ENCODE results near the gene CEACAM19.

CEACAM19 gene

GRCh38 chr19:44657211-44657921 lies 13.9 kb upstream of the CEACAM19 start:
- Histone ChIP-seq H3K4me1 (ENCODE audit: insufficient read depth, insufficient read length) (no peaks in the 10 kb centered on the region), H3K9me3 (ENCODE audit: insufficient read depth, low read length) (no peaks in the 10 kb centered on the region), H3K36me3 (ENCODE audit: insufficient read depth, insufficient read length, low read length) (peaks cover 85% of the 10 kb centered on the region), H3K27me3 (ENCODE audit: insufficient read depth, insufficient read length) (no peaks in the 10 kb centered on the region), H3K4me3 (ENCODE audit: insufficient read length, low read depth) (no peak overlapping the region), H3K9ac (ENCODE audit: insufficient read length, low read depth) (no peak overlapping the region)
- TF ChIP-seq SUZ12 (IDR thresholded peaks at IDR 0.05; ENCODE audit: extremely low read depth, insufficient read depth, insufficient read length) (no peak), YY1 (IDR thresholded peaks at IDR 0.05; ENCODE audit: insufficient read depth, insufficient read length) (no peak), ZNF274 (IDR thresholded peaks at IDR 0.05; ENCODE audit: low read depth, low read length) (no peak)
- peak; percentile 63 for DNase-seq (ENCODE audit: low read depth, low spot score)

GRCh38 chr19:44658069-44658733 lies 13.1 kb upstream of the CEACAM19 start:
- H3K4me3 ChIP-seq (ENCODE audit: insufficient read length, low read depth) = no peak overlapping the region
- H3K4me1 ChIP-seq (ENCODE audit: insufficient read depth, insufficient read length) = no peaks in the 10 kb centered on the region
- H3K27me3 ChIP-seq (ENCODE audit: insufficient read depth, insufficient read length) = no peaks in the 10 kb centered on the region
- DNase-seq (ENCODE audit: low read depth, low spot score) = no peak
- no peaks in the 10 kb centered on the region for H3K9me3 ChIP-seq (ENCODE audit: insufficient read depth, low read length)
- TF ChIP-seq SUZ12 (IDR thresholded peaks at IDR 0.05; ENCODE audit: extremely low read depth, insufficient read depth, insufficient read length) (no peak), ZNF274 (IDR thresholded peaks at IDR 0.05; ENCODE audit: low read depth, low read length) (no peak), YY1 (IDR thresholded peaks at IDR 0.05; ENCODE audit: insufficient read depth, insufficient read length) (no peak)
- no peak overlapping the region for H3K9ac ChIP-seq (ENCODE audit: insufficient read length, low read depth)
- peaks cover 88% of the 10 kb centered on the region for H3K36me3 ChIP-seq (ENCODE audit: insufficient read depth, insufficient read length, low read length)

GRCh38 chr19:44660081-44660480 lies 11.2 kb upstream of the CEACAM19 start:
- no peaks in the 10 kb centered on the region for H3K9me3 ChIP-seq (ENCODE audit: insufficient read depth, low read length)
- no peak for TF ChIP-seq ZNF274 (IDR thresholded peaks at IDR 0.05; ENCODE audit: low read depth, low read length)
- TF ChIP-seq SUZ12 (IDR thresholded peaks at IDR 0.05; ENCODE audit: extremely low read depth, insufficient read depth, insufficient read length) = no peak
- TF ChIP-seq YY1 (IDR thresholded peaks at IDR 0.05; ENCODE audit: insufficient read depth, insufficient read length) = no peak
- peaks cover 83% of the 10 kb centered on the region for H3K36me3 ChIP-seq (ENCODE audit: insufficient read depth, insufficient read length, low read length)
- no peaks in the 10 kb centered on the region for H3K4me1 ChIP-seq (ENCODE audit: insufficient read depth, insufficient read length)
- no peak overlapping the region for H3K4me3 ChIP-seq (ENCODE audit: insufficient read length, low read depth)
- DNase-seq (ENCODE audit: low read depth, low spot score) = no peak
- no peaks in the 10 kb centered on the region for H3K27me3 ChIP-seq (ENCODE audit: insufficient read depth, insufficient read length)
- no peak overlapping the region for H3K9ac ChIP-seq (ENCODE audit: insufficient read length, low read depth)

- Histone ChIP-seq H3K9ac (ENCODE audit: insufficient read length, low read depth) (no peak overlapping the region), H3K4me1 (ENCODE audit: insufficient read depth, insufficient read length) (no peaks in the 10 kb centered on the region), H3K9me3 (ENCODE audit: insufficient read depth, low read length) (no peaks in the 10 kb centered on the region), H3K4me3 (ENCODE audit: insufficient read length, low read depth) (no peak overlapping the region), H3K36me3 (ENCODE audit: insufficient read depth, insufficient read length, low read length) (peaks cover 73% of the 10 kb centered on the region), H3K27me3 (ENCODE audit: insufficient read depth, insufficient read length) (no peaks in the 10 kb centered on the region)
- DNase-seq (ENCODE audit: low read depth, low spot score) = no peak
- TF ChIP-seq ZNF274 (IDR thresholded peaks at IDR 0.05; ENCODE audit: low read depth, low read length) (no peak), SUZ12 (IDR thresholded peaks at IDR 0.05; ENCODE audit: extremely low read depth, insufficient read depth, insufficient read length) (no peak), YY1 (IDR thresholded peaks at IDR 0.05; ENCODE audit: insufficient read depth, insufficient read length) (no peak)
Measured at GRCh38 chr19:44661205-44661604, 10.1 kb upstream of the CEACAM19 start.

GRCh38 chr19:44661904-44662303 lies 9.4 kb upstream of the CEACAM19 start:
- Histone ChIP-seq H3K4me3 (ENCODE audit: insufficient read length, low read depth) (no peak overlapping the region), H3K9me3 (ENCODE audit: insufficient read depth, low read length) (no peaks in the 10 kb centered on the region), H3K27me3 (ENCODE audit: insufficient read depth, insufficient read length) (no peaks in the 10 kb centered on the region), H3K9ac (ENCODE audit: insufficient read length, low read depth) (no peak overlapping the region), H3K4me1 (ENCODE audit: insufficient read depth, insufficient read length) (peaks cover 2% of the 10 kb centered on the region), H3K36me3 (ENCODE audit: insufficient read depth, insufficient read length, low read length) (peaks cover 72% of the 10 kb centered on the region)
- no peak for DNase-seq (ENCODE audit: low read depth, low spot score)
- no peak for TF ChIP-seq YY1 (IDR thresholded peaks at IDR 0.05; ENCODE audit: insufficient read depth, insufficient read length)
- TF ChIP-seq SUZ12 (IDR thresholded peaks at IDR 0.05; ENCODE audit: extremely low read depth, insufficient read depth, insufficient read length) = no peak
- no peak for TF ChIP-seq ZNF274 (IDR thresholded peaks at IDR 0.05; ENCODE audit: low read depth, low read length)

GRCh38 chr19:44662691-44663385 lies 8.4 kb upstream of the CEACAM19 start:
- no peak for DNase-seq (ENCODE audit: low read depth, low spot score)
- H3K4me1 ChIP-seq (ENCODE audit: insufficient read depth, insufficient read length) = peaks cover 5% of the 10 kb centered on the region
- H3K9ac ChIP-seq (ENCODE audit: insufficient read length, low read depth) = no peak overlapping the region
- no peak overlapping the region for H3K4me3 ChIP-seq (ENCODE audit: insufficient read length, low read depth)
- TF ChIP-seq SUZ12 (IDR thresholded peaks at IDR 0.05; ENCODE audit: extremely low read depth, insufficient read depth, insufficient read length) (no peak), YY1 (IDR thresholded peaks at IDR 0.05; ENCODE audit: insufficient read depth, insufficient read length) (no peak), ZNF274 (IDR thresholded peaks at IDR 0.05; ENCODE audit: low read depth, low read length) (no peak)
- H3K9me3 ChIP-seq (ENCODE audit: insufficient read depth, low read length) = no peaks in the 10 kb centered on the region
- H3K36me3 ChIP-seq (ENCODE audit: insufficient read depth, insufficient read length, low read length) = peaks cover 68% of the 10 kb centered on the region
- no peaks in the 10 kb centered on the region for H3K27me3 ChIP-seq (ENCODE audit: insufficient read depth, insufficient read length)

- TF ChIP-seq ZNF274 (IDR thresholded peaks at IDR 0.05; ENCODE audit: low read depth, low read length) (no peak), SUZ12 (IDR thresholded peaks at IDR 0.05; ENCODE audit: extremely low read depth, insufficient read depth, insufficient read length) (no peak)
Measured at GRCh38 chr19:44663996-44664395, 7.3 kb upstream of the CEACAM19 start.

More at GRCh38 chr19:44663996-44664395, 7.3 kb upstream of the CEACAM19 start:
- Histone ChIP-seq H3K9me3 (ENCODE audit: insufficient read depth, low read length) (no peaks in the 10 kb centered on the region), H3K9ac (ENCODE audit: insufficient read length, low read depth) (no peak overlapping the region), H3K27me3 (ENCODE audit: insufficient read depth, insufficient read length) (no peaks in the 10 kb centered on the region), H3K4me3 (ENCODE audit: insufficient read length, low read depth) (no peak overlapping the region), H3K36me3 (ENCODE audit: insufficient read depth, insufficient read length, low read length) (peaks cover 56% of the 10 kb centered on the region), H3K4me1 (ENCODE audit: insufficient read depth, insufficient read length) (peaks cover 5% of the 10 kb centered on the region)
- no peak for DNase-seq (ENCODE audit: low read depth, low spot score)

Measured in NT2/D1 (cell line).